ENCODE data around the gene LRRN2. TPM values are rescaled to one million over a fixed set of nuclear protein-coding genes. Genes with fewer than 3 reads are reported as not detected.
"Not testable (repeated sequence)": the region's sequence is repeated elsewhere in the genome, so short reads cannot be mapped to it uniquely, and the experiment has no call there.

LRRN2 gene
- total and polyA plus RNA-seq, 7 donors, result 2.5 to 14.7 (median 4.9) TPM

- Histone ChIP-seq H3K4me1 (peaks cover 0 to 2% (median under 1%) of the 10 kb centered on the region in 4 donors), H3K36me3 (no peaks in the 10 kb centered on the region), H3K4me3 (no peak overlapping the region), H3K27me3 (no peaks in the 10 kb centered on the region), H3K9me3 (no peaks in the 10 kb centered on the region), H3K27ac (no peak overlapping the region)
- no peak for DNase-seq
- intact Hi-C loops (cut with DNase I), result no loop called here
- 68 to 88% methylated on average over 6 of the region's 6 CpGs for WGBS, 2 donors
- TF ChIP-seq EP300 (IDR thresholded peaks at IDR 0.05) (no peak), CTCF (IDR thresholded peaks at IDR 0.05) (no peak), POLR2AphosphoS5 (IDR thresholded peaks at IDR 0.05) (no peak), POLR2A (IDR thresholded peaks at IDR 0.05) (no peak)
These were observed 46.0 kb upstream of the LRRN2 start for GRCh38 chr1:204731509-204731908.

- Histone ChIP-seq H3K36me3 (no peaks in the 10 kb centered on the region), H3K9me3 (no peaks in the 10 kb centered on the region), H3K27ac (no peak overlapping the region), H3K4me3 (no peak overlapping the region), H3K27me3 (no peaks in the 10 kb centered on the region), H3K4me1 (peaks cover 0 to 6% (median 2%) of the 10 kb centered on the region in 4 donors)
- 66 to 88% methylated on average over 9 of the region's 9 CpGs for WGBS, 2 donors
- no peak for DNase-seq
- TF ChIP-seq POLR2A (IDR thresholded peaks at IDR 0.05) (no peak), POLR2AphosphoS5 (IDR thresholded peaks at IDR 0.05) (no peak), EP300 (IDR thresholded peaks at IDR 0.05) (no peak), CTCF (IDR thresholded peaks at IDR 0.05) (no peak)
- intact Hi-C loops (cut with DNase I), result no loop called here
These were observed 45.4 kb upstream of the LRRN2 start for GRCh38 chr1:204730826-204731459.

- no peak for DNase-seq
- no peak overlapping the region for H3K4me3 ChIP-seq
- no peaks in the 10 kb centered on the region for H3K27me3 ChIP-seq
- WGBS, 2 donors, result 91 to 93% methylated on average over 7 of the region's 7 CpGs
- peaks cover 0 to 6% (median 2%) of the 10 kb centered on the region in 4 donors for H3K4me1 ChIP-seq
- TF ChIP-seq EP300 (IDR thresholded peaks at IDR 0.05) (no peak), POLR2AphosphoS5 (IDR thresholded peaks at IDR 0.05) (no peak), POLR2A (IDR thresholded peaks at IDR 0.05) (no peak), CTCF (IDR thresholded peaks at IDR 0.05) (no peak)
- H3K27ac ChIP-seq, result no peak overlapping the region
- H3K36me3 ChIP-seq, result no peaks in the 10 kb centered on the region
- H3K9me3 ChIP-seq, result no peaks in the 10 kb centered on the region
- intact Hi-C loops (cut with DNase I), result no loop called here
These were observed 44.0 kb upstream of the LRRN2 start for GRCh38 chr1:204729516-204729915.

- WGBS, 2 donors, result 23 to 75% methylated on average over 3 of the region's 3 CpGs
- H3K9me3 ChIP-seq, result no peaks in the 10 kb centered on the region
- H3K4me3 ChIP-seq, result no peak overlapping the region
- peaks cover 0 to 6% (median 2%) of the 10 kb centered on the region in 4 donors for H3K4me1 ChIP-seq
- no peak overlapping the region for H3K27ac ChIP-seq
- TF ChIP-seq POLR2AphosphoS5 (IDR thresholded peaks at IDR 0.05) (no peak), CTCF (IDR thresholded peaks at IDR 0.05) (no peak), POLR2A (IDR thresholded peaks at IDR 0.05) (no peak), EP300 (IDR thresholded peaks at IDR 0.05) (no peak)
- no peaks in the 10 kb centered on the region for H3K27me3 ChIP-seq
- no peak for DNase-seq
- intact Hi-C loops (cut with DNase I), result no loop called here
- no peaks in the 10 kb centered on the region for H3K36me3 ChIP-seq
These were observed 42.9 kb upstream of the LRRN2 start for GRCh38 chr1:204728456-204728855.

- Histone ChIP-seq H3K27me3 (no peaks in the 10 kb centered on the region), H3K27ac (no peak overlapping the region), H3K36me3 (no peaks in the 10 kb centered on the region), H3K4me3 (no peak overlapping the region), H3K9me3 (no peaks in the 10 kb centered on the region), H3K4me1 (peaks cover 0 to 6% (median 2%) of the 10 kb centered on the region in 4 donors)
- WGBS, 2 donors, result 17 to 55% methylated on average over 3 of the region's 3 CpGs
- TF ChIP-seq POLR2AphosphoS5 (IDR thresholded peaks at IDR 0.05) (no peak), POLR2A (IDR thresholded peaks at IDR 0.05) (no peak), EP300 (IDR thresholded peaks at IDR 0.05) (no peak), CTCF (IDR thresholded peaks at IDR 0.05) (no peak)
- intact Hi-C loops (cut with DNase I), result no loop called here
- no peak for DNase-seq
These were observed 42.5 kb upstream of the LRRN2 start for GRCh38 chr1:204728045-204728444.

- H3K9me3 ChIP-seq; H3K4me3 ChIP-seq; H3K27me3 ChIP-seq; H3K36me3 ChIP-seq; intact Hi-C loops (cut with DNase I); H3K4me1 ChIP-seq; DNase-seq; H3K27ac ChIP-seq: not testable (repeated sequence)
- 91 to 95% methylated on average over 6 of the region's 6 CpGs for WGBS, 2 donors
These were observed 41.9 kb upstream of the LRRN2 start for GRCh38 chr1:204727438-204727837.

Data from sigmoid colon (tissue), 7 donors.